DOHH2 (cell line): ENCODE results near the gene ARL1.

ENCODE experiments used
- H3F3A ChIP-seq: fragments of 200-600 bp; sonication (generic), shearing (Covaris generic); 2 replicates; pipeline ENCODE4 v1.6.0; 2016; ENCODE audit warnings: antibody characterized with exemption, mild to moderate bottlenecking; ENCODE audit not compliant: control insufficient read depth, insufficient read depth
- H3K27ac ChIP-seq: fragments of 200-600 bp; sonication (generic); 2 replicates; pipeline ENCODE4 v1.5.1; 2014; ENCODE audit warnings: low read depth, mild to moderate bottlenecking, low read length, moderate library complexity
- H3K27me3 ChIP-seq: fragments of 200-600 bp; sonication (generic); 2 replicates; pipeline ENCODE4 v1.6.1; 2014; ENCODE audit warnings: mild to moderate bottlenecking, low read length, mixed read lengths; ENCODE audit not compliant: control insufficient read depth
- H3K36me3 ChIP-seq: fragments of 200-600 bp; sonication (generic); 2 replicates; pipeline ENCODE4 v1.6.1; 2014; ENCODE audit warnings: mild to moderate bottlenecking, low read length, moderate library complexity, mixed read lengths; ENCODE audit not compliant: control insufficient read depth
- H3K4me1 ChIP-seq: fragments of 200-600 bp; sonication (generic); 2 replicates; pipeline ENCODE4 v1.6.1; 2014; ENCODE audit warnings: mild to moderate bottlenecking, low read length, mixed read lengths; ENCODE audit not compliant: control insufficient read depth
- H3K4me2 ChIP-seq: fragments of 200-600 bp; sonication (generic); 2 replicates; pipeline ENCODE4 v1.6.0; 2014; ENCODE audit warnings: mild to moderate bottlenecking, low read length, moderate library complexity
- H3K4me3 ChIP-seq: fragments of 200-600 bp; sonication (generic); 2 replicates; pipeline ENCODE4 v1.5.1; 2014; ENCODE audit warnings: mild to moderate bottlenecking, low read length, mixed read lengths
- H3K79me2 ChIP-seq: fragments of 200-600 bp; sonication (generic); 2 replicates; pipeline ENCODE4 v1.6.1; 2014; ENCODE audit warnings: mild to moderate bottlenecking, low read length, mixed read lengths; ENCODE audit not compliant: control insufficient read depth
- H3K9me2 ChIP-seq: fragments of 200-600 bp; sonication (generic); replicated peaks from 2 replicates; pipeline ENCODE4 v1.6.1; 2014; ENCODE audit warnings: mild to moderate bottlenecking, low read length, mixed read lengths; ENCODE audit not compliant: control insufficient read depth
- H3K9me3 ChIP-seq: fragments of 200-600 bp; sonication (generic); 2 replicates; pipeline ENCODE4 v1.6.1; 2014; ENCODE audit warnings: antibody characterized with exemption, low read length, mixed read lengths; ENCODE audit not compliant: control insufficient read depth, insufficient read depth
- H4K20me1 ChIP-seq: fragments of 200-600 bp; sonication (generic); 2 replicates; pipeline ENCODE4 v1.6.0; 2014; ENCODE audit warnings: low read depth, mild to moderate bottlenecking, antibody characterized with exemption, low read length, moderate library complexity; ENCODE audit not compliant: control insufficient read depth, insufficient read depth
- EZH2phosphoT487 ChIP-seq: fragments of 200-600 bp; sonication (generic); IDR thresholded peaks from 2 replicates; pipeline ENCODE4 v1.6.1; 2017; ENCODE audit warnings: borderline replicate concordance, mild to moderate bottlenecking, antibody characterized with exemption, low read length, moderate library complexity, mixed read lengths
- TF ChIP-seq, protein P1 (sequence below): fragments of 200-600 bp; sonication (generic); IDR thresholded peaks from one replicate; pipeline ENCODE4 v1.5.1; 2014; ENCODE audit warnings: antibody characterized with exemption, mild to moderate bottlenecking, low read depth, low read length; ENCODE audit not compliant: poor library complexity, severe bottlenecking

The ARL1 gene

GRCh38 chr12:101379149-101379548 lies 28.4 kb downstream of the ARL1 start:
- Histone ChIP-seq H4K20me1 (no peaks in the 10 kb centered on the region), H3K4me1 (no peaks in the 10 kb centered on the region), H3K79me2 (no peaks in the 10 kb centered on the region), H3K9me3 (no peaks in the 10 kb centered on the region), H3K27me3 (no peaks in the 10 kb centered on the region), H3F3A (peaks cover 4% of the 10 kb centered on the region; the same call in 1 of the 2 replicates), H3K4me3 (no peak overlapping the region), H3K27ac (no peak overlapping the region), H3K4me2 (no peak overlapping the region), H3K9me2 (no peaks in the 10 kb centered on the region), H3K36me3 (peaks cover 82% of the 10 kb centered on the region)
- TF ChIP-seq, protein P1, sequence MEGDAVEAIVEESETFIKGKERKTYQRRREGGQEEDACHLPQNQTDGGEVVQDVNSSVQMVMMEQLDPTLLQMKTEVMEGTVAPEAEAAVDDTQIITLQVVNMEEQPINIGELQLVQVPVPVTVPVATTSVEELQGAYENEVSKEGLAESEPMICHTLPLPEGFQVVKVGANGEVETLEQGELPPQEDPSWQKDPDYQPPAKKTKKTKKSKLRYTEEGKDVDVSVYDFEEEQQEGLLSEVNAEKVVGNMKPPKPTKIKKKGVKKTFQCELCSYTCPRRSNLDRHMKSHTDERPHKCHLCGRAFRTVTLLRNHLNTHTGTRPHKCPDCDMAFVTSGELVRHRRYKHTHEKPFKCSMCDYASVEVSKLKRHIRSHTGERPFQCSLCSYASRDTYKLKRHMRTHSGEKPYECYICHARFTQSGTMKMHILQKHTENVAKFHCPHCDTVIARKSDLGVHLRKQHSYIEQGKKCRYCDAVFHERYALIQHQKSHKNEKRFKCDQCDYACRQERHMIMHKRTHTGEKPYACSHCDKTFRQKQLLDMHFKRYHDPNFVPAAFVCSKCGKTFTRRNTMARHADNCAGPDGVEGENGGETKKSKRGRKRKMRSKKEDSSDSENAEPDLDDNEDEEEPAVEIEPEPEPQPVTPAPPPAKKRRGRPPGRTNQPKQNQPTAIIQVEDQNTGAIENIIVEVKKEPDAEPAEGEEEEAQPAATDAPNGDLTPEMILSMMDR = no peak
- TF ChIP-seq EZH2phosphoT487 = no peak

GRCh38 chr12:101375573-101375972 lies 32.0 kb downstream of the ARL1 start:
- TF ChIP-seq, protein P1 = no peak
- TF ChIP-seq EZH2phosphoT487 = no peak
- Histone ChIP-seq H3K79me2 (no peaks in the 10 kb centered on the region), H3K4me3 (no peak overlapping the region), H3K36me3 (peaks cover 79% of the 10 kb centered on the region), H3K27me3 (no peaks in the 10 kb centered on the region), H3K9me3 (no peaks in the 10 kb centered on the region), H3K9me2 (no peaks in the 10 kb centered on the region), H3F3A (peaks cover 4% of the 10 kb centered on the region; the same call in 1 of the 2 replicates), H3K4me2 (no peak overlapping the region), H3K4me1 (no peaks in the 10 kb centered on the region), H4K20me1 (no peaks in the 10 kb centered on the region), H3K27ac (no peak overlapping the region)

- Histone ChIP-seq H3F3A (peaks cover 4% of the 10 kb centered on the region; the same call in 1 of the 2 replicates), H3K4me3 (no peak overlapping the region), H3K27ac (no peak overlapping the region), H3K27me3 (no peaks in the 10 kb centered on the region), H3K4me2 (no peak overlapping the region), H3K9me3 (no peaks in the 10 kb centered on the region), H3K36me3 (peaks cover 76% of the 10 kb centered on the region), H3K79me2 (no peaks in the 10 kb centered on the region), H3K4me1 (no peaks in the 10 kb centered on the region), H3K9me2 (no peaks in the 10 kb centered on the region), H4K20me1 (no peaks in the 10 kb centered on the region)
- no peak for TF ChIP-seq EZH2phosphoT487
- TF ChIP-seq, protein P1 = no peak
These were observed 35.1 kb downstream of the ARL1 start for GRCh38 chr12:101372431-101372830.

- H3K4me1 ChIP-seq = no peaks in the 10 kb centered on the region
- no peaks in the 10 kb centered on the region for H3K9me3 ChIP-seq
- H3K4me2 ChIP-seq = no peak overlapping the region
- no peaks in the 10 kb centered on the region for H3K79me2 ChIP-seq
- no peak for TF ChIP-seq EZH2phosphoT487
- TF ChIP-seq, protein P1 = no peak
- H3K27ac ChIP-seq = no peak overlapping the region
- no peaks in the 10 kb centered on the region for H3F3A ChIP-seq
- H3K36me3 ChIP-seq = peaks cover 79% of the 10 kb centered on the region
- H3K4me3 ChIP-seq = no peak overlapping the region
- H3K27me3 ChIP-seq = no peaks in the 10 kb centered on the region
- no peaks in the 10 kb centered on the region for H3K9me2 ChIP-seq
- H4K20me1 ChIP-seq = no peaks in the 10 kb centered on the region
These were observed 39.6 kb downstream of the ARL1 start for GRCh38 chr12:101368016-101368415.
